ENCODE measurements around the gene ARL5C. TPM values are rescaled to one million over a fixed set of nuclear protein-coding genes. Genes with fewer than 3 reads are reported as not detected.

Gene ARL5C
- total RNA-seq, 1 experiment from 2014 or later: not detected

GRCh38 chr17:39170558-39170957 lies 4.6 kb upstream of the ARL5C start:
- H3K4me3 Mint-ChIP-seq: no peak overlapping the region
- H3K27ac Mint-ChIP-seq: no peak overlapping the region
- ChIA-PET POLR2A (no interaction called here), CTCF (interaction anchor here (0.6 to 3.4 kb wide), 3 partner anchors 18 to 252 kb away, joined by 3 to 11 read pairs (median 4); no protein-coding TSS in a partner anchor)
- TF ChIP-seq NR2C2 (CRISPR knock-in tag; IDR thresholded peaks at IDR 0.05): no peak
- no peak for TF ChIP-seq ZNF232 (CRISPR knock-in tag; IDR thresholded peaks at IDR 0.05)
- TF ChIP-seq MXD4 (CRISPR knock-in tag; IDR thresholded peaks at IDR 0.05; ENCODE audit: borderline replicate concordance): no peak
- no peak for TF ChIP-seq SOX15 (CRISPR knock-in tag; IDR thresholded peaks at IDR 0.05)
- no peak for TF ChIP-seq GTF2I (CRISPR knock-in tag; conservative IDR thresholded peaks at IDR 0.05)
- TF ChIP-seq EMX1 (CRISPR knock-in tag; IDR thresholded peaks at IDR 0.05): no peak
- no peak for TF ChIP-seq ZNF219 (CRISPR knock-in tag; IDR thresholded peaks at IDR 0.05; ENCODE audit: borderline replicate concordance)
- TF ChIP-seq, protein P1, sequence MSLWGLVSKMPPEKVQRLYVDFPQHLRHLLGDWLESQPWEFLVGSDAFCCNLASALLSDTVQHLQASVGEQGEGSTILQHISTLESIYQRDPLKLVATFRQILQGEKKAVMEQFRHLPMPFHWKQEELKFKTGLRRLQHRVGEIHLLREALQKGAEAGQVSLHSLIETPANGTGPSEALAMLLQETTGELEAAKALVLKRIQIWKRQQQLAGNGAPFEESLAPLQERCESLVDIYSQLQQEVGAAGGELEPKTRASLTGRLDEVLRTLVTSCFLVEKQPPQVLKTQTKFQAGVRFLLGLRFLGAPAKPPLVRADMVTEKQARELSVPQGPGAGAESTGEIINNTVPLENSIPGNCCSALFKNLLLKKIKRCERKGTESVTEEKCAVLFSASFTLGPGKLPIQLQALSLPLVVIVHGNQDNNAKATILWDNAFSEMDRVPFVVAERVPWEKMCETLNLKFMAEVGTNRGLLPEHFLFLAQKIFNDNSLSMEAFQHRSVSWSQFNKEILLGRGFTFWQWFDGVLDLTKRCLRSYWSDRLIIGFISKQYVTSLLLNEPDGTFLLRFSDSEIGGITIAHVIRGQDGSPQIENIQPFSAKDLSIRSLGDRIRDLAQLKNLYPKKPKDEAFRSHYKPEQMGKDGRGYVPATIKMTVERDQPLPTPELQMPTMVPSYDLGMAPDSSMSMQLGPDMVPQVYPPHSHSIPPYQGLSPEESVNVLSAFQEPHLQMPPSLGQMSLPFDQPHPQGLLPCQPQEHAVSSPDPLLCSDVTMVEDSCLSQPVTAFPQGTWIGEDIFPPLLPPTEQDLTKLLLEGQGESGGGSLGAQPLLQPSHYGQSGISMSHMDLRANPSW (CRISPR knock-in tag; conservative IDR thresholded peaks at IDR 0.05; ENCODE audit: low read depth): no peak
- no peak for TF ChIP-seq CBFB (CRISPR knock-in tag; IDR thresholded peaks at IDR 0.05; ENCODE audit: low read depth)
- H3K9me3 Mint-ChIP-seq: peaks cover 9% of the 10 kb centered on the region
- H3K4me1 Mint-ChIP-seq: peaks cover 44% of the 10 kb centered on the region
- peaks cover 6% of the 10 kb centered on the region for H3K36me3 Mint-ChIP-seq
- no peak for DNase-seq (ENCODE audit: low spot score)
- H3K27me3 Mint-ChIP-seq (ENCODE audit: low read depth): peaks cover 44% of the 10 kb centered on the region
- ATAC-seq: no peak

DNA sequence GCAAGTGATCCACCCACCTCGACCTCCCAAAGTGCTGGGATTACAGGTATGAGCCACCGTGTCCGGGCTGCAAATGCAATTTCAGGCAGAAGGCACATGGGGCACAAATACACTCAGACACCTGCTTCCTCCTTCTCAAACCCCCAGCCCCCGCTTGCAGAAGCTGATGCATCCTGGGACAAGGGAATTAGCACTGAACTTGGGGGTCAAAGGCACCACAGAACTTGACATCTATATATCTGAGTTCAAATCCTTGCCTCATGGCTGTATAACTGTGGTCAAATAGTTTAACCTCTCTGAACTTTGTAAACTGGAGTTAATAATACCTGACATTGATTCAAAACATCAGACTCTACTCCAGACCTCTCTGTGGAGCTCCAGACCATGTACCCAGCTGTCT lies 4.1 kb upstream of the ARL5C start:
- POLR2A ChIA-PET: interaction anchor here (0.6 kb wide), 1 partner anchor 762 kb away, joined by 8 read pairs; no protein-coding TSS in a partner anchor
- peaks cover 6% of the 10 kb centered on the region for H3K36me3 Mint-ChIP-seq
- DNase-seq (ENCODE audit: low spot score): no peak
- ATAC-seq: no peak
- peaks cover 9% of the 10 kb centered on the region for H3K9me3 Mint-ChIP-seq
- CTCF ChIA-PET: interaction anchor here (3.4 kb wide), 1 partner anchor 187 kb away, joined by 11 read pairs; no protein-coding TSS in a partner anchor
- H3K27ac Mint-ChIP-seq: no peak overlapping the region
- H3K27me3 Mint-ChIP-seq (ENCODE audit: low read depth): peaks cover 48% of the 10 kb centered on the region
- peaks cover 40% of the 10 kb centered on the region for H3K4me1 Mint-ChIP-seq
- no peak overlapping the region for H3K4me3 Mint-ChIP-seq
- TF ChIP-seq ZNF532 (CRISPR knock-in tag; IDR thresholded peaks at IDR 0.05; ENCODE audit: borderline replicate concordance) (no peak), GABPB1 (CRISPR knock-in tag; IDR thresholded peaks at IDR 0.05) (no peak), ZNF416 (CRISPR knock-in tag; IDR thresholded peaks at IDR 0.05) (no peak), ARID4B (CRISPR knock-in tag; IDR thresholded peaks at IDR 0.05; ENCODE audit: borderline replicate concordance) (no peak), ESRRA (CRISPR knock-in tag; IDR thresholded peaks at IDR 0.05; ENCODE audit: borderline replicate concordance) (no peak), ZNF138 (CRISPR knock-in tag; conservative IDR thresholded peaks at IDR 0.05) (no peak), PRRX2 (CRISPR knock-in tag; IDR thresholded peaks at IDR 0.05) (no peak), JUN (CRISPR knock-in tag; IDR thresholded peaks at IDR 0.05) (no peak)
- TF ChIP-seq, protein P2, sequence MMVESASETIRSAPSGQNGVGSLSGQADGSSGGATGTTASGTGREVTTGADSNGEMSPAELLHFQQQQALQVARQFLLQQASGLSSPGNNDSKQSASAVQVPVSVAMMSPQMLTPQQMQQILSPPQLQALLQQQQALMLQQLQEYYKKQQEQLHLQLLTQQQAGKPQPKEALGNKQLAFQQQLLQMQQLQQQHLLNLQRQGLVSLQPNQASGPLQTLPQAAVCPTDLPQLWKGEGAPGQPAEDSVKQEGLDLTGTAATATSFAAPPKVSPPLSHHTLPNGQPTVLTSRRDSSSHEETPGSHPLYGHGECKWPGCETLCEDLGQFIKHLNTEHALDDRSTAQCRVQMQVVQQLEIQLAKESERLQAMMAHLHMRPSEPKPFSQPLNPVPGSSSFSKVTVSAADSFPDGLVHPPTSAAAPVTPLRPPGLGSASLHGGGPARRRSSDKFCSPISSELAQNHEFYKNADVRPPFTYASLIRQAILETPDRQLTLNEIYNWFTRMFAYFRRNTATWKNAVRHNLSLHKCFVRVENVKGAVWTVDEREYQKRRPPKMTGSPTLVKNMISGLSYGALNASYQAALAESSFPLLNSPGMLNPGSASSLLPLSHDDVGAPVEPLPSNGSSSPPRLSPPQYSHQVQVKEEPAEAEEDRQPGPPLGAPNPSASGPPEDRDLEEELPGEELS (CRISPR knock-in tag; IDR thresholded peaks at IDR 0.05): no peak
- TF ChIP-seq, protein P3, sequence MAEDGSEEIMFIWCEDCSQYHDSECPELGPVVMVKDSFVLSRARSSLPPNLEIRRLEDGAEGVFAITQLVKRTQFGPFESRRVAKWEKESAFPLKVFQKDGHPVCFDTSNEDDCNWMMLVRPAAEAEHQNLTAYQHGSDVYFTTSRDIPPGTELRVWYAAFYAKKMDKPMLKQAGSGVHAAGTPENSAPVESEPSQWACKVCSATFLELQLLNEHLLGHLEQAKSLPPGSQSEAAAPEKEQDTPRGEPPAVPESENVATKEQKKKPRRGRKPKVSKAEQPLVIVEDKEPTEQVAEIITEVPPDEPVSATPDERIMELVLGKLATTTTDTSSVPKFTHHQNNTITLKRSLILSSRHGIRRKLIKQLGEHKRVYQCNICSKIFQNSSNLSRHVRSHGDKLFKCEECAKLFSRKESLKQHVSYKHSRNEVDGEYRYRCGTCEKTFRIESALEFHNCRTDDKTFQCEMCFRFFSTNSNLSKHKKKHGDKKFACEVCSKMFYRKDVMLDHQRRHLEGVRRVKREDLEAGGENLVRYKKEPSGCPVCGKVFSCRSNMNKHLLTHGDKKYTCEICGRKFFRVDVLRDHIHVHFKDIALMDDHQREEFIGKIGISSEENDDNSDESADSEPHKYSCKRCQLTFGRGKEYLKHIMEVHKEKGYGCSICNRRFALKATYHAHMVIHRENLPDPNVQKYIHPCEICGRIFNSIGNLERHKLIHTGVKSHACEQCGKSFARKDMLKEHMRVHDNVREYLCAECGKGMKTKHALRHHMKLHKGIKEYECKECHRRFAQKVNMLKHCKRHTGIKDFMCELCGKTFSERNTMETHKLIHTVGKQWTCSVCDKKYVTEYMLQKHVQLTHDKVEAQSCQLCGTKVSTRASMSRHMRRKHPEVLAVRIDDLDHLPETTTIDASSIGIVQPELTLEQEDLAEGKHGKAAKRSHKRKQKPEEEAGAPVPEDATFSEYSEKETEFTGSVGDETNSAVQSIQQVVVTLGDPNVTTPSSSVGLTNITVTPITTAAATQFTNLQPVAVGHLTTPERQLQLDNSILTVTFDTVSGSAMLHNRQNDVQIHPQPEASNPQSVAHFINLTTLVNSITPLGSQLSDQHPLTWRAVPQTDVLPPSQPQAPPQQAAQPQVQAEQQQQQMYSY (CRISPR knock-in tag; IDR thresholded peaks at IDR 0.05): no peak

Measured in WTC11 (cell line).